ENCODE measurements around the gene PIH1D2. TPM values are rescaled to one million over a fixed set of nuclear protein-coding genes. Genes with fewer than 3 reads are reported as not detected.

PIH1D2 gene
- total RNA-seq, 4 donors from 2014 or later, result 0.38 to 2.4 (median 0.90) TPM

DNA sequence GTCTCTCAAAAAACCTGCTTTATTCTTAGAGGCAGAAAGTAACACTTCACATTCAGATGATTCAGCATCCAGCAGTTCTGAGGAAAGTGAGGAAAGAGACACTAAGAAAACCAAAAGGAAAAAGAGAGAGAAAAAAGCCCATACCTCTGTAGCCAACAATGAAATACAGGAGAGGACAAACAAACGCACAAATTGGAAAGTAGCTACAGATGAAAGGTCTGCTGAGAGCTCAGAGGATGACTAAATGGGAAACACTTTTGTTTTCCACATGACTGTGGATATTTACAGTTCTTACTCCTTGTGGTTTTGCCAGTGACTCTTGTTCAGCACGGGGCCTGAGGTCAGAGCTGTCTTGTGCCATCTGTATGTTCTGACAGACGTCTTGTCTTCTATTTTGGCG lies 8.9 kb upstream of the PIH1D2 start:
- no peak for DNase-seq (ENCODE audit: low spot score in 2 of 2)
- intact Hi-C loops (cut with DNase I; ENCODE audit: low total_unique reads), result no loop called here
- 62 to 73% methylated on average over 4 of the region's 4 CpGs for WGBS, 2 donors
- no peak for TF ChIP-seq POLR2A (IDR thresholded peaks at IDR 0.05)
- TF ChIP-seq, protein P1, sequence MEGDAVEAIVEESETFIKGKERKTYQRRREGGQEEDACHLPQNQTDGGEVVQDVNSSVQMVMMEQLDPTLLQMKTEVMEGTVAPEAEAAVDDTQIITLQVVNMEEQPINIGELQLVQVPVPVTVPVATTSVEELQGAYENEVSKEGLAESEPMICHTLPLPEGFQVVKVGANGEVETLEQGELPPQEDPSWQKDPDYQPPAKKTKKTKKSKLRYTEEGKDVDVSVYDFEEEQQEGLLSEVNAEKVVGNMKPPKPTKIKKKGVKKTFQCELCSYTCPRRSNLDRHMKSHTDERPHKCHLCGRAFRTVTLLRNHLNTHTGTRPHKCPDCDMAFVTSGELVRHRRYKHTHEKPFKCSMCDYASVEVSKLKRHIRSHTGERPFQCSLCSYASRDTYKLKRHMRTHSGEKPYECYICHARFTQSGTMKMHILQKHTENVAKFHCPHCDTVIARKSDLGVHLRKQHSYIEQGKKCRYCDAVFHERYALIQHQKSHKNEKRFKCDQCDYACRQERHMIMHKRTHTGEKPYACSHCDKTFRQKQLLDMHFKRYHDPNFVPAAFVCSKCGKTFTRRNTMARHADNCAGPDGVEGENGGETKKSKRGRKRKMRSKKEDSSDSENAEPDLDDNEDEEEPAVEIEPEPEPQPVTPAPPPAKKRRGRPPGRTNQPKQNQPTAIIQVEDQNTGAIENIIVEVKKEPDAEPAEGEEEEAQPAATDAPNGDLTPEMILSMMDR (IDR thresholded peaks at IDR 0.05), result no peak
- H3K4me3 ChIP-seq (ENCODE audit: low read depth, poor library complexity, severe bottlenecking), result no peak overlapping the region

DNA sequence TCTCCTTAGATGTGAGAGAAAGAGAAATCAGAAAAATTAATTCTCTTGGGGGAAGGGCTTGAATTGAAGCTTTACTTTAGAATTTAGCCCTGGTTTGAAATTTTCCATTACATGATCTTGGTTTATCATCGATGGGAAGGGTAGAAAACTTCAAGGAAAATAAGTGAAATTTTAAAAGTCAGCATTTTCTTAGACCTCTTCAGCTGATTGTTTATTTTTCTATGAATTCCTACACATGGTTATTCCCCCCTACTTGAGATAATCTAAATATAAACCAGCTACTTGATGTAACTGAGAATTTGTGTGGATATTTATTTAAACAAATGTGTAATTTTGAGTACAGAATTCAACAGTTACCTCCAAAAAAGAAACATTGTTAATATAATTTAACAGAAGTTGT lies 10.9 kb downstream of the PIH1D2 start:
- DNase-seq (ENCODE audit: low spot score in 2 of 2), result no peak
- H3K4me3 ChIP-seq (ENCODE audit: low read depth, poor library complexity, severe bottlenecking), result no peak overlapping the region
- intact Hi-C loops (cut with DNase I; ENCODE audit: low total_unique reads), result no loop called here
- WGBS, 2 donors, result 78 to 83% methylated on average over 1 of the region's 1 CpG
- TF ChIP-seq POLR2A (IDR thresholded peaks at IDR 0.05), result no peak
- TF ChIP-seq, protein P1 (IDR thresholded peaks at IDR 0.05), result no peak

GRCh38 chr11:112058103-112058502 lies 15.7 kb downstream of the PIH1D2 start:
- intact Hi-C loops (cut with DNase I; ENCODE audit: low total_unique reads), result no loop called here
- no peak overlapping the region for H3K4me3 ChIP-seq (ENCODE audit: low read depth, poor library complexity, severe bottlenecking)
- TF ChIP-seq, protein P1 (IDR thresholded peaks at IDR 0.05), result no peak
- DNase-seq (ENCODE audit: low spot score in 2 of 2), result no peak
- 28 to 30% methylated on average over 1 of the region's 1 CpG for WGBS, 2 donors

DNA sequence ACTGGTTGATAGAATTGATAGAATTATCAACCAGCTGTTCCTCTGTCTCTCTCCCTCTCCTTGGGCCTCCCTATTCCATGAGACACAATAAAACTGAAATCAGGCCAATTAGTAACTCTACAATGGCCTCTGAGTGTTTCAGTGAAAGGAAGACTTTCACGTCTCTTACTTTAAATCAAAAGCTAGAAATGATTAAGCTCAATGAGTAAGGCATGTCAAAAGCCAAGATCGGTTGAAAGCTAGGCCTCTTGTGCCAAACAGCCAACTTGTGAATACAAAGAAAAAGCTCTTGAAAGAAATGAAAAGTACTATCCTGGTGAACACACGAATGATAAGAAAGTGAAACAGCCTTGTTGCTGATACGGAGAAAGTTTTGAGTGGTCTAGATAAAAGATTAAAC lies 16.6 kb downstream of the PIH1D2 start:
- WGBS, 2 donors, result 86 to 87% methylated on average over 4 of the region's 4 CpGs
- TF ChIP-seq, protein P1 (IDR thresholded peaks at IDR 0.05), result no peak
- no peak for TF ChIP-seq POLR2A (IDR thresholded peaks at IDR 0.05)
- intact Hi-C loops (cut with DNase I; ENCODE audit: low total_unique reads), result no loop called here
- no peak overlapping the region for H3K4me3 ChIP-seq (ENCODE audit: low read depth, poor library complexity, severe bottlenecking)
- no peak for DNase-seq (ENCODE audit: low spot score in 2 of 2)

GRCh38 chr11:112051768-112052167 lies 22.0 kb downstream of the PIH1D2 start:
- no peak for DNase-seq (ENCODE audit: low spot score in 2 of 2)
- WGBS, 2 donors, result 94 to 95% methylated on average over 3 of the region's 3 CpGs
- H3K4me3 ChIP-seq (ENCODE audit: low read depth, poor library complexity, severe bottlenecking), result no peak overlapping the region
- no peak for TF ChIP-seq POLR2A (IDR thresholded peaks at IDR 0.05)
- TF ChIP-seq, protein P1 (IDR thresholded peaks at IDR 0.05), result no peak
- intact Hi-C loops (cut with DNase I; ENCODE audit: low total_unique reads), result no loop called here

- DNase-seq (ENCODE audit: low spot score in 2 of 2), result no peak
- H3K4me3 ChIP-seq (ENCODE audit: low read depth, poor library complexity, severe bottlenecking), result no peak overlapping the region
- TF ChIP-seq, protein P1 (IDR thresholded peaks at IDR 0.05), result no peak
- TF ChIP-seq POLR2A (IDR thresholded peaks at IDR 0.05), result no peak
- WGBS, 2 donors, result 84 to 88% methylated on average over 3 of the region's 3 CpGs
- intact Hi-C loops (cut with DNase I; ENCODE audit: low total_unique reads), result no loop called here
Observed at GRCh38 chr11:112050721-112051120, 23.1 kb downstream of the PIH1D2 start.

Data from lower leg skin (tissue), 4 donors.